Dedifferentiated amniotic fluid mesenchymal stem cell (primary cell): Measurements from ENCODE around the gene WDR88.
"Not testable (repeated sequence)": the region's sequence is repeated elsewhere in the genome, so short reads cannot be mapped to it uniquely, and the experiment has no call there.

Experiments
- DNase-seq: peaks from one replicate; pipeline ENCODE4 v3.0.0-alpha.2; 2016; ENCODE audit errors: extremely low spot score

WDR88 gene

GRCh38 chr19:33171222-33171795, 39.4 kb downstream of the WDR88 start:
- no peak for DNase-seq

DNA sequence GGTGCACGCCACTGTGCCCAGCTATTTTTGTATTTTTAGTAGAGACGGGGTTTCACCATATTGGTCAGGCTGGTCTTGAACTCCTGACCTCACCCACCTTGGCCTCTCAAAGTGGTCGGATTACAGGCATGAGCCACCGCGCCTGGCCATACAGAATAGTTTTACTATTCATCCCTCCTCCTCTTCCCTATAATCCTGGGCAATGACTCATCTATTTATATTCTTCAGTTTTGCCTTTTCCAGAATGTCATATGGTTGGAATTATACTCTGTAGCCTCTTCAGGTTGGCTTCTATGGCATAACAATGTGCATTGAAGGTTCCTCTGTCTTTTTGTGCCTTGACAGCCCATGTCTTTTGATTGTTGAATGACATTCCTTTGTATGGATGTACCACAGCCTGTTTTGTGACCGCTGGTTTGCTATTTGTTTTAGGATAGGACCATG, 40.0 kb downstream of the WDR88 start:
- DNase-seq: peak; percentile 32

- no peak for DNase-seq
These were observed 42.3 kb downstream of the WDR88 start for GRCh38 chr19:33174186-33174585.

DNA sequence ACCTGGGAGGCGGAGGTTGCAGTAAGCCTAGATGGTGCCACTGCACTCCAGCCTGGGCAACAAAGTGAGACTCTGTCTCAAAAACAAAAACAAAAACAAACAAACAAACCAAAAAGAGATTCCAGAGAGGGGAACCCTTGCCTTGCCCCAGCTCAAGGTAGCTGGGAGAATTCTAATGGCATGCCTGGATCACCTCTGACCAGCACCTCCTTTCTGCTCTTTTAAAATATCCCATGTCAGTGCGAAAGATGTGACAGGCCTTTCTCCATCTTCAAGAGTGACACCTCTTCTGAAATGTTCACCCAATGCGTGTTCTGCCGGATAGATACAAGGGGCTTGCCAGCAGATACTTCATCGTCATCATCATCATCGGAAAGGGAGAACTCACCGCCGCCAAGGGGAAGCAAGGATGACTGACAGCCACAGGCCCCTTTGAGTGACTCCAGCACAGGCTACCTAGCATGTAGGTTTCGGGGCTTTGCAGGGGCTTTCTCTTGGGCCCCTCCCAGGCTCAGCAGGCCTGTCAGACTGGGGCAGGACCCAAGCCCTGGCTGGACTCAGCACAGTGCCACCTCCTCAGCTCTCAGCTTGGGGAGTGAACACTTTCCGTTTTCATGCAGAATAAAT, 43.4 kb downstream of the WDR88 start:
- DNase-seq: no peak

DNA sequence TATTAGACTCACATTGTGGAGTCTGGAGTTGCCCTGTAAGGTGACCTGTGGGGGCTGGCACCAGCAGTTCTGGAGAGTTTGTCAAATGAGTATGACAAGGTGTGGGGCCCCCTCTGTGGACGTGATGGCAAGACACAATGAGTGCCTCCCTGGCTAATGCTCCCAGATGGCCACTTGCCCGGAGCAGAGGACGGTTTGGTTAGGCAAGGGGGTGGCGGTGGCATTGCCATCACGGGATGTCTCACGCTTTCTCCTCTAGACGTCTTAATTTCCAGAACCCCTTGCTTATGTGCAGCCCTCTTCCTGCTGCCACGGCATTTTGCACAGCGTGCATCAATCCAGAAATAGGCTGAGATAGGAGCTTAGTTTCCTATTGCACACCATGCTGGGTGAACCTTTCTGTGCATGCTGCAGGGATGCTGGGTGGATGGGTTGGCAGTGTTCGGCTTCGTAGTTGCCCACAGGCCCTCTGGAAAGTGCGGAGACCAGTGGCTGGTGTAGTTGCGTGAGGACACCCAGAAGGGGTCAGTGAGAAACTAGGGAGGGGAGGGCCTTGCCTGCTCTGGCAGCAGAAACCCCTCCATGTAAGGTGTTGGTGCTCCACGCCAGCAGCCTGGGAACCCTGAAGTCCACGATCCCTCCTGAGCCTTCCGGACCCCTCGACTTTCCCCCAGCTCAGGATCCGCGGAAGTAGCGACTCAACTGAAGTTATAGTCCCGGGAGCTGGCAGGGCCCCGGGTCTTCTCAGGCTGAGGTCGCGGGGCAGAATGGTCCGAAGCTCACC, 44.2 kb downstream of the WDR88 start:
- no peak for DNase-seq

- peak; percentile 99 for DNase-seq
These were observed 44.9 kb downstream of the WDR88 start for GRCh38 chr19:33176670-33177416.

- DNase-seq: no peak
These were observed 45.6 kb downstream of the WDR88 start for GRCh38 chr19:33177417-33177979.

DNA sequence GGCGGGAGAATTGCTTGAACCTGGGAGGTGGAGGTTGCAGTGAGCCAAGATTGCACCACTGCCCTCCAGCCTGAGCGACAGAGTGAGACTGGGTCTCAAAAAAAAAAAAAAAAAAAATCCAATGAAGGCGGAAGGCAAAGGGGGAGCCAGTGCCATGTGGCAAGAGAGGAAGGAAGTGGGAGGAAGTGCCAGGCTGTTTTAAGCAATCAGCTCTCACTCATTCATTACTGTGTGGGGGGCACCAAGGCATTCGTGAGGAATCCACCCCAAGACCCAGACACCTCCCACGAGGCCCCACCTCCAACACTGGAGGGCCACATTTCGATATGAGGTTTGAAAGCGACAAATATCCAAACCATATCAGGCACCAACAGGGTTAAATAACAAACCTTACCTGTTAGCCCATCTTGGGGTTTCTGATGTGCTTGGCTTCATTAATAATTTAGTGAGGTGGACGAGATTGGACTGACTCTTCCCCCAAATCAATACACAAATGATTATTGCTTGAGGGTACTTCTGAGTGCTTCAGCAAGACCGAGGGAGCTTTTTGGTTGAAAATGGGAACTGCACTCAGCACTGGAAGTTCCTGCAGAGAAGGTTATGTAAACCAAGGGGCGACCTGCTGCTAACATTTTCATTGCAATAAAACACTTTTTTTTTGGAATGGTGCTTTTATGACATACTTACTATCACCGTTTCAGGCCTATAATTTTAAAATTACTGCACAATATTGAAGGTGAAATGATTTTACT, 54.7 kb downstream of the WDR88 start:
- no peak for DNase-seq

GRCh38 chr19:33187183-33187540, 55.2 kb downstream of the WDR88 start:
- no peak for DNase-seq

DNA sequence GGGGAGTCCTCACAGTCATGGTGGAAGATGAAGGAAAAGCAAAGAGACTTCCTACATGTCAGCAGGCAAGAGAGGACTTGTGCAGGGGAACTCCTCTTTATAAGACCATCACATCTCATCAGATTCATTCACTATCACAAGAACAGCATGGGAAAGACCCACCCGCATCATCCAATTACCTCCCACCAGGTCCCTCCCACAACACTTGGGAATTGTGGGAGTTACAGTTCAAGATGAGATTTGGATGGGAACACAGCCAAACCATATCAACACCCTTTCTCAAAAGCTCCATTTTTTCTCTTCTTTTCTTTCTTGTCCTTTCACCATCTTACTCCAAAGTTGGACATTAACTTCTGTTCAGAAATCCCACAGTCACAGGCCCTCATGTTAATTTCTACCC, 57.5 kb downstream of the WDR88 start:
- DNase-seq: no peak

GRCh38 chr19:33191092-33191491, 59.2 kb downstream of the WDR88 start:
- DNase-seq: not testable (repeated sequence)

DNA sequence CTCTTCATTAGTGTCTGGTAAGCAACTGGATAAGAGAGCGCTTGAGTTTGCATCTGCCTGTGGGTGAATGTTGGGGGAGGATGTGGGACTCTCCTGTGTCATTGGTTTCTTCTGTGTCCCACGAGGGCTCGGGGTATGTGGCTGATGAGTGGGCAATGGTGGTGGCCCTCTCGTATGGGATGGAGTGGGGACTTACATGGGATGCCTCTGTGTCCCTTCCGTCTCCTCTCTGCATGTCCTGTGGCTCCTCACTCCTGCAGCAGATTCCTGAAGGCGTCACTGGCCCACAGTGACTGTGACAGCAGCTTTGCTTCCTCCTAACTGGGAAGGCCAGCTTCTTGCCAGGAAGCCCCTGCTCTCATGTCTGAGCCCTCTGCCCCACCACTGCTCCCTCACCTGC, 59.6 kb downstream of the WDR88 start:
- no peak for DNase-seq

- no peak for DNase-seq
These were observed 60.1 kb downstream of the WDR88 start for GRCh38 chr19:33192010-33192409.

- no peak for DNase-seq
These were observed 61.5 kb downstream of the WDR88 start for GRCh38 chr19:33193269-33193864.

DNA sequence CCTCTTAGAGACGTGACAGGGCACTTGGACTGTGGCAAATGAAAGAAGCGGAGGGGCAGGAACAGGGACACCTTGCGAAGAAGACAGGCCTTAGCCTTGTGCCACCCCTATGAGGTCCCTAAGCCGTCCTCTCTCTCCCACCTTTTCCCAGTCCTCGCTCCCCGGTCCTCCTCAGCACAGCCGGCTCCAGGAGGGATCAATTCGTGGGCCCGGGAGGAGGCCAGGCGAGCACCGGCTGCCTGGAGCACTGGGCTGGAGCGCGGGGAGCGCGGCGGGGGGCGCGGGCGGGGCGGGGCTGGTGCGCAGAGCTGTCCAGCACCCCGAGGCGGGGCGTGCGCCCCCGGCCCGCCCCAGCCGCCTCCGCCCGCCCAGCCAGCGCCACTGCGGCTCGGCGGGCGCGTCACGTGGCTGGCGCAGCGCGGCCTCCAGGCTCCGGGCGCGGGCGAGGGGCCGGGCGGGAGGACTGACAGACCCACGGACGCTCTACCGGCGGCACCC, 62.0 kb downstream of the WDR88 start, which contains the start of gene LRP3:
TSS of gene LRP3 (plus strand) at position 466 of the 498 bp plus-strand sequence. CDS start 456 bp downstream, outside the sequence.
- no peak for DNase-seq

- no peak for DNase-seq
These were observed 62.6 kb downstream of the WDR88 start for GRCh38 chr19:33194532-33194885.

DNA sequence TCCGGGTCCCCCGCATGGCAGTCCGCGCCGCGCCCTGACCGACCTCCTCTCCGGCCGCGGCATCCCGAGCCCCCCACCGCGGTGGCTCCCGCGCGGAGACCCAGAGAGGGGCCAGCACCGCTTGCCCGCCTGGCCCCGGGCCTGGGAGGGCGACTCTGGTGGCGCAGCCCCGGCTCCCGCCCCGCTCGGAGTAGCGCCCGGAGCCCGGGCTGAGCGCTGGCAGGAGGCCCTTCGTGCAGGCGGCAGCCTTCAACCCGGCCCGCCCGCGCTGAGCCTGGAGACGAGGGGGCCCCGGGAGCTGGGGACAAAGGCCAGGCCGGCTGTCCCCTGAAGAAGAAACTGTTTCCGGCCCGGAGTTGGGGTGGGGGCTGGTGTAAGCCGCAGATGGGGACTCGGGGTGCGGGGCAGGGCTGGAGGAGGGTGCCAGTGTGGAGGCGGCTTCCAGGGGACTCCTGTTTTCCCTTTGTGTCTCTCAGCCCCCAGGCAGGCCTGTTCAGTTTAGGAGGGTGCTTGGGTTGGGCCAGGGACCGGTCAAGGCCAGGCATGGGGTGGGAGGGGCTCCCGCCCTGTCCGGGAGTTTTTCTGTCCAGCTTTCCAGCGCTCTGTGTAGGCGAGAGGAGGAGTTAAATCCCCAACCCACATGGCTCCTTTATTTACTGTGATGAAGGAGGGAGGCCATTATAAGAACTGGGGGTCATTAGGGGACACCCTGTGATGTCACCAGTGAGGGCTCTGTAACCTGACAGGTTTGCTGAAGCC, 63.2 kb downstream of the WDR88 start:
- DNase-seq: peak; percentile 45

GRCh38 chr19:33195645-33196347, 63.9 kb downstream of the WDR88 start:
- no peak for DNase-seq

- no peak for DNase-seq
These were observed 64.7 kb downstream of the WDR88 start for GRCh38 chr19:33196446-33197193.
